GM21576 (cell line): ENCODE data around the gene CHST13.
"Not testable (repeated sequence)": the region's sequence is repeated elsewhere in the genome, so short reads cannot be mapped to it uniquely, and the experiment has no call there.

Source experiments
- ATAC-seq: cut with Tn5 transposase; IDR thresholded peaks from one replicate; pipeline ENCODE4 v1.9.1; 2021; ENCODE audit warnings: mild to moderate bottlenecking, moderate library complexity; ENCODE audit not compliant: unreplicated experiment

CHST13 gene

GRCh38 chr3:126580746-126581145, 56.8 kb downstream of the CHST13 start:
- ATAC-seq, result no peak

GRCh38 chr3:126581569-126581968, 57.6 kb downstream of the CHST13 start:
- no peak for ATAC-seq

GRCh38 chr3:126582311-126582710, 58.4 kb downstream of the CHST13 start:
- no peak for ATAC-seq

- ATAC-seq, result not testable (repeated sequence)
Measured at GRCh38 chr3:126591515-126591914, 67.6 kb downstream of the CHST13 start.
